Hepatocyte (in vitro differentiated cells): ENCODE results near the gene PYGO2.

Experiments
- CTCF ChIP-seq: fragments of 200-600 bp; sonication (generic); IDR thresholded peaks from 2 replicates; pipeline ENCODE4 v1.5.1; 2016; ENCODE audit warnings: antibody characterized with exemption, mild to moderate bottlenecking; ENCODE audit not compliant: poor library complexity
- EZH2phosphoT487 ChIP-seq: fragments of 200-600 bp; sonication (generic); IDR thresholded peaks from one replicate; pipeline ENCODE4 v1.6.1; 2018; ENCODE audit warnings: antibody characterized with exemption, mild to moderate bottlenecking, low read depth, moderate library complexity; ENCODE audit not compliant: unreplicated experiment, severe bottlenecking

- TF ChIP-seq CTCF, result no peak
- TF ChIP-seq EZH2phosphoT487, result no peak
Measured at GRCh38 chr1:154953611-154954038, 8.0 kb downstream of the PYGO2 start.
